ENCODE measurements around the gene PMEPA1. TPM values are rescaled to one million over a fixed set of nuclear protein-coding genes. Genes with fewer than 3 reads are reported as not detected.

PMEPA1 gene
- total and polyA plus RNA-seq, 10 of the 15 experiments (the other 5 are each of a cell fraction or from before 2014, with no cell fraction given): 0.02 to 0.10 (median 0.04) TPM; not detected in 3

DNA sequence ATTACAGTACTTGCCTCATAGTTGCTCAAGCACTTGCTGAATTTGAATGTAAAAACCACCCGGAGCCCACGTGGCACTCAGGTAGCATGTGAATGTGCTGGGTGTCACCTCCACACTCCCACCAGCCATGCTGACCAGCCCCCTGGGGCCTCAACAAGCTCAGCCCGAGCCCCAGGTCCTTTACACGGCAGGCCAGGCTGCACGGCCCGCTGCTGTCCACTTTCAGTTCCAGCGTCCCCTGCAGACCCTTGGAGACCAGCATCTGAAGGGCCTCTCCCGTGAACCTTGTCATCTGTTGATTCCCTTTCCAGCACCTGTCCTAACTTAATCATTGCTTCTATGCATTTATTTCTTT, 56.3 kb downstream of the PMEPA1 start (continued):
- TF ChIP-seq, protein P1, sequence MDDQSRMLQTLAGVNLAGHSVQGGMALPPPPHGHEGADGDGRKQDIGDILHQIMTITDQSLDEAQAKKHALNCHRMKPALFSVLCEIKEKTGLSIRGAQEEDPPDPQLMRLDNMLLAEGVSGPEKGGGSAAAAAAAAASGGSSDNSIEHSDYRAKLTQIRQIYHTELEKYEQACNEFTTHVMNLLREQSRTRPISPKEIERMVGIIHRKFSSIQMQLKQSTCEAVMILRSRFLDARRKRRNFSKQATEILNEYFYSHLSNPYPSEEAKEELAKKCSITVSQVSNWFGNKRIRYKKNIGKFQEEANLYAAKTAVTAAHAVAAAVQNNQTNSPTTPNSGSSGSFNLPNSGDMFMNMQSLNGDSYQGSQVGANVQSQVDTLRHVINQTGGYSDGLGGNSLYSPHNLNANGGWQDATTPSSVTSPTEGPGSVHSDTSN (IDR thresholded peaks at IDR 0.05; ENCODE audit: insufficient replicate concordance, low read depth, low read length): no peak
- TF ChIP-seq ZNF274 (IDR thresholded peaks at IDR 0.05; ENCODE audit: insufficient read depth, insufficient read length): no peak
- TF ChIP-seq, protein P2, sequence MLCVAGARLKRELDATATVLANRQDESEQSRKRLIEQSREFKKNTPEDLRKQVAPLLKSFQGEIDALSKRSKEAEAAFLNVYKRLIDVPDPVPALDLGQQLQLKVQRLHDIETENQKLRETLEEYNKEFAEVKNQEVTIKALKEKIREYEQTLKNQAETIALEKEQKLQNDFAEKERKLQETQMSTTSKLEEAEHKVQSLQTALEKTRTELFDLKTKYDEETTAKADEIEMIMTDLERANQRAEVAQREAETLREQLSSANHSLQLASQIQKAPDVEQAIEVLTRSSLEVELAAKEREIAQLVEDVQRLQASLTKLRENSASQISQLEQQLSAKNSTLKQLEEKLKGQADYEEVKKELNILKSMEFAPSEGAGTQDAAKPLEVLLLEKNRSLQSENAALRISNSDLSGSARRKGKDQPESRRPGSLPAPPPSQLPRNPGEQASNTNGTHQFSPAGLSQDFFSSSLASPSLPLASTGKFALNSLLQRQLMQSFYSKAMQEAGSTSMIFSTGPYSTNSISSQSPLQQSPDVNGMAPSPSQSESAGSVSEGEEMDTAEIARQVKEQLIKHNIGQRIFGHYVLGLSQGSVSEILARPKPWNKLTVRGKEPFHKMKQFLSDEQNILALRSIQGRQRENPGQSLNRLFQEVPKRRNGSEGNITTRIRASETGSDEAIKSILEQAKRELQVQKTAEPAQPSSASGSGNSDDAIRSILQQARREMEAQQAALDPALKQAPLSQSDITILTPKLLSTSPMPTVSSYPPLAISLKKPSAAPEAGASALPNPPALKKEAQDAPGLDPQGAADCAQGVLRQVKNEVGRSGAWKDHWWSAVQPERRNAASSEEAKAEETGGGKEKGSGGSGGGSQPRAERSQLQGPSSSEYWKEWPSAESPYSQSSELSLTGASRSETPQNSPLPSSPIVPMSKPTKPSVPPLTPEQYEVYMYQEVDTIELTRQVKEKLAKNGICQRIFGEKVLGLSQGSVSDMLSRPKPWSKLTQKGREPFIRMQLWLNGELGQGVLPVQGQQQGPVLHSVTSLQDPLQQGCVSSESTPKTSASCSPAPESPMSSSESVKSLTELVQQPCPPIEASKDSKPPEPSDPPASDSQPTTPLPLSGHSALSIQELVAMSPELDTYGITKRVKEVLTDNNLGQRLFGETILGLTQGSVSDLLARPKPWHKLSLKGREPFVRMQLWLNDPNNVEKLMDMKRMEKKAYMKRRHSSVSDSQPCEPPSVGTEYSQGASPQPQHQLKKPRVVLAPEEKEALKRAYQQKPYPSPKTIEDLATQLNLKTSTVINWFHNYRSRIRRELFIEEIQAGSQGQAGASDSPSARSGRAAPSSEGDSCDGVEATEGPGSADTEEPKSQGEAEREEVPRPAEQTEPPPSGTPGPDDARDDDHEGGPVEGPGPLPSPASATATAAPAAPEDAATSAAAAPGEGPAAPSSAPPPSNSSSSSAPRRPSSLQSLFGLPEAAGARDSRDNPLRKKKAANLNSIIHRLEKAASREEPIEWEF (IDR thresholded peaks at IDR 0.05; ENCODE audit: insufficient replicate concordance, low read depth, low read length): no peak
- no peak for TF ChIP-seq NR2C1 (IDR thresholded peaks at IDR 0.05)
